HG02943 (cell line): ENCODE data around the gene HDDC2.

Experiments used
- ATAC-seq: cut with Tn5 transposase; IDR thresholded peaks from one replicate; pipeline ENCODE4 v1.9.1; 2021; ENCODE audit warnings: mild to moderate bottlenecking, low read depth, moderate library complexity; ENCODE audit not compliant: unreplicated experiment

HDDC2 gene

DNA sequence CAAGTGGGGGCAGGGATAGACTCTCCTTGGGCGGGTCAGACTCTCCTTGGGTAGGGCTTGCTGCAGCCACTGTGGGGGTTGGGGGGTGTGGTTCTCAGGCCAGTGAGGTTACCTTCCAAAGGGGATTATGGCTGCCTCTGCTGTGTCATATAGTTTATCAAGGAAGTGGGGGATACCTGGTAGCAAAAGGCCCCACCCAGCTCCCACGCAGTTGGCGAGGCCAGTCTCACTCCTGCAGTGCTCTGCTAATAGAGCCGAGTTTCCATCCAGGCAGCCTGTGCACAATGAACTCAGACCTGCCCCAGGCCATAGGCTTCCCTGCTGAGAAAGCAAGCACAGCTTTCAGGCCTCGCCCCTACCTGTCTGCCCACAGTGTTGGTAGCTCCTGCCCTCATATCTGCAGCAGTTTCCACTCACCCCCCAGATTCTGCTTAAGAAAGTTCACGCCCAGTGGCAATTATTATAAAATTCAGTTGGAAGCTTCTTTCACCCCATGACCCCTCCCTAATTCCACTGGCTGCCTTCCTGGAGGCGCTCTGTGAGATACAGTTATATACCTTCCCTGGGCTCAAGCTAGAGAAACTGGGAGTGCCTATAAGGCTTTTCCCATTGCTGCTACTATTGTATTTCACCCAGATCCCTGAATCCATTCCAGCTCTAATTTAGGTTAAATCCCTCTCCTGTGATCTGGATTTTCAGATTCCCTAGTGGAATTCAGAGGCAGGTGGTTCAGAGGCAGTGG is 56.1 kb downstream of the HDDC2 start:
- ATAC-seq = no peak

DNA sequence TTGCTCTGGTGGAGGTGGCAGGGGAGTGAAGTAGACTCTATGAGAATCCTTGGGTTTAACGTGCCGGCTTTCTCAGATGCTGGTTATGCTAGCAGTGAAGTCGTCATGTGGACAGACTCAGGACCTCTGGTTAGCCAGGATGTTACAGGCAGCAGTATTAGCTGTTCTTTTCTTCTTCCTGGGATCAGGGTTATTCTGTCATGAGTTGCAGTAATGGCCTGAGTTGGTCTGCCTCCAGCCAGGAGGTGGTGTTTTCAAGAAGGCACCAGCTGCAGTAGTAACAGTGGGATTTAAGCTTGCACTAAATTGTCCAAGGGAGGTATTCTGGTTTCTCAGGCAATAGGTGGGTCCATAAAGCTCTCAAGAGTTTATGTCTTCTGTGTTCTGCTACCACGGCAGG is 56.7 kb downstream of the HDDC2 start:
- ATAC-seq = no peak

DNA sequence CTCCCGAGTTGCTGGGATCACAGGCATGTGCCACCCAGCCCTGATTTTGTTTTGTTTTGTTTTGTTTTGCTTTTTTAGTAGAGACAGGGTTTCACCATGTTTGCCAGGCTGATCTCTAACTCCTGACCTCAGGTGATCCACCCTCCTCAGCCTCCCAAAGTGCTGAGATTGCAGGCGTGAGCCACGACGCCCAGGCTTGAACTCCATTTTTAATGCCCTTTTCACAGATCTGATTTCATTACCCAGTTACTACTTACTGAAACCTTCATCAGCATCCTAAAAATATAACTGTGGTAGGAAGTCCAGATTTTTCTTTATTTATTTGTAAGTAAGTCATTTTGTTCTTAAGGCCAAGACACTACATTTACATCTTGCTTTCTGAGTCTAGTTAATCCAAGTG is 64.0 kb downstream of the HDDC2 start:
- no peak for ATAC-seq

DNA sequence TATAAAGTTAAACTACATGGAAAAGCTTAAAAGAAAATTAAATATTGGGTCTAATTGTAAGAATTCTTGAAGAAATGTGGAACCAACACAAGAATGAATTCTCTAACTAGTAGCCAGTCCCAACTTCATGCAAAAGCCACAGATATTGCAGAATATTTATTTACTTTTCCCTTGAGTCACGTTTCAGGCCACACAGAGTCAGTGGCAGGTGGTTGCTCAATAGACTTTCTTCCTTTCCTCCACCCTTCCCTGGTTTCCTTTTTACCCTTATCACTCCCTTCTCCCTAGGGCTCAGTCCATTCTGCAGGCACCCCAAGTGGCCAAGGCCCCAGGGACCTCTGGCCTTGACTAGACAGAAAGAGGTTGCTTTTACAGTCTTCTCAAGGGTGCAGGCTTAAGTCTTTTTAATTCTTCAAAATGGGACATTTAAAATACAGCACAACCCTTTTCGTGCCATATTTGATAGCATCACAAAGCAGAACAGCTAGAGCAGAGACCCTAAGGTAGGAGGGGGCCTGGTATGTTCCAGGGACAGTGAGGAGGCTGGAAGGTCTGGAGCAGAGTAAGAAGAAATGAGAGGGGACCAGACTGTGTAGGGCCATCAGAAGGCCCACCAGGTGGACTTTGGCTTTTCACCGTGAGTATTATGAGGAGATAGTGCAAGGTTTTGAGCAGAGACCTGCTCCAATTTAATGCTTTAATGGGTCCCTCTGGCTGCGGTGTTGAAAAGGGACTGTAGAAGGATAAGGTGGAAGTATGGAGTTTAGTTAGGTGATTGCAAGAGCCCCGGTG is 65.0 kb downstream of the HDDC2 start:
- no peak for ATAC-seq

DNA sequence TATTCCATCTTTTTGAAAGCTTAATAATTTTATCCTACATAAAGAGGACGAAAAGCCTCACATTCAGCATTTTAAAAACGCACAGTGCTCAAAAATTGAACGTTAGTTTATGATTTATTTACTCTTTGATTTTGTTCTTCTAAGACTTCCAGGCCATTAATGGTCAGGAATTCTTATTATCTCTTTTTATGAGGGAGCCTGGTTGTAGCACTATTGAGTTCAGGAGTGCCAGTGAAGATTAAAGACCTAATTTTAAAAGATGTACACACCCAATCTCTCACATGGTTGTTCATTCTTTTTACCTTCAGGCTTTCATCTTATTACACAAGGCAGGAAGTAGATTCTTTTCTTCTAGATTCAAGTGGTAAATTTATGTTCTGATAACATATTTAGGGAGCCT is 68.6 kb downstream of the HDDC2 start:
- ATAC-seq = no peak

DNA sequence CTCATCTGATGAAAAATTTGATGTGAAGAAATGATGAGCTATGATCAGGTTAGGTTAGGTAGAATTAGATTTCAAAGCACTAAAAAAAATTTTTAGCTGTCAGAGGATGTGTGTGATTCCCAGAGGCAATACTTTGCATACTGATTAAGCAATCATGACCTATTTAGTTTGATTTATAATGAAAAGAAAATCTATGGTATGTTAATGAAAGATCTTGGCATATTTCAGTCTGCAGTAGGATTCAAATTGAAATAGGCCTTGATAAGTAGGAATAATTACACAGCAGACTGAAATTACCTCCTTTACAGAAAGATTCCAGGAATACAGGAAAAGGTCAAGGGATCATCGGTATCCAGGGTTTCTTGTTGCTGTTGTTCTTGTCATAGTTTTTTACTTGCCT is 69.3 kb downstream of the HDDC2 start:
- no peak for ATAC-seq

DNA sequence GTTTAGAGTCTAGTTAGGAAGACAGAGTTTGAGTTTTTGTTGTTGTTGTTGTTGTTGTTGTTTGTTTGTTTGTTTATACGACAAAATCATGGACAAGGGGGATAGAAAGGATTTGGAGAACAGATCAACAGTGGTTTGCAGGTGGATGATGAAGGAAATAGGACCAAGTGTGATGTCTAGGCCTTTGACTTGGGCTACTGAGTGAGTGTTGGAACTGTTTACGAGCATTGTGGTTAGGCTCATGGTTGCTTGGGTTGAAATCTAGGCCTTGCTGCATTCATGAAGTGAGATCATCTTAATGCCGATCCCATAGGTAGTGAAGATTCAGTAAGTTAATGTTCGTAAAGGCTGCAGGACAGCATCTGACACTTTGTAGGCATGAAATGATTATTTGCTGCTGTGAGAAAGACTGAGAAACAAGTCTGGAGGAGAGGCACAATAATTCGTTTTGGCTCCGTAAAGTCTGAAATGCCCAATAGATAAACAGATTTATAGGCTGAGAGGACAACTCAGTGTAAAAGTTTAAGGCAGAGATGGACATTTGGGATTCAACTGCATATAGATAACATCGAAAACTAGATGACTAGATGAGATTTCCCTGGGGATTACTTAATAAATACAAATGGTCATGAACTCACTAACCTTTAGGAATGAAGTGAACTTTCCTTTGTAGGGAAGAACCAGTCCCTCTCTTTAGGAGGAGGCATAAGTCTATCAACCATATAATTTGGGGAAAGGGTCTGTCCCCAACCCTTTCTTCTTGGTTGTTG is 70.0 kb downstream of the HDDC2 start:
- ATAC-seq = no peak

DNA sequence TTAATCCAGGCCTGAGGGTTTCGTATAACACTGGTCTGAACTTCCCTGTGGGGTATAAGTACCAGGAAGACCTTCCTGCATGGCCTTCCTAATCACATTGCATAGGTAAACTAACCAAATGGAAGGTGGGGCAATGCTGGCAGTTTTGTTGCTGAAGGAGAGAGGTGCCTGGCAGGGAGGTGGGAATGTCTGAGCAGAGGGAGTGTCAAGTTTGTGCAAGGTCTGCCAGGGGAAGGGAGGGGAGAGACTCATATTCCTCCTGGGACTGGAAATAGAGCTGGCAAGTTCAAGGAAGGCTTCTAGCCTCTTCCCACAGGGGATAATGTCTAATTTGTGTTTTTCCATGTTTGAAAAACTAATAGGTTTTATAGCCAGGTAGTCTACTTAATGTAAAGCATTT is 70.6 kb downstream of the HDDC2 start:
- ATAC-seq = no peak

DNA sequence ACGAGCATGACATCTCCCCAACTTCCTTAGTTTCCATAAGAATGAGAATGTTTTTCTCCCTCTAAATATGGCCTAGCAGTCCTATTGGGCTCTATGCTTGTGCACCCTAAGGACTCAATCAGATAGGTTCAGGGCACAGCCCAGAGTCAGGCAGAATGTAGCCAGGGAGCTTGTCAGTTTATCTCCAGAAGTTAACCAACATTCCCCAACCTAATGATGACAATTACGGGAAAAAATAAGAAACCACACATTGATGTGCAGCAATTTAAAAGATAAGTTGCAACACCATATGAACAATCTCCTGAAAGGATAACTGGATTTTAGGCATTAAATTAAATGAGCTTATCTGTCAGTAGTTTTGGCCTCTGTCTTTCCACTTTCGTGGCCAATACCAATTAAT is 71.1 kb downstream of the HDDC2 start:
- no peak for ATAC-seq

DNA sequence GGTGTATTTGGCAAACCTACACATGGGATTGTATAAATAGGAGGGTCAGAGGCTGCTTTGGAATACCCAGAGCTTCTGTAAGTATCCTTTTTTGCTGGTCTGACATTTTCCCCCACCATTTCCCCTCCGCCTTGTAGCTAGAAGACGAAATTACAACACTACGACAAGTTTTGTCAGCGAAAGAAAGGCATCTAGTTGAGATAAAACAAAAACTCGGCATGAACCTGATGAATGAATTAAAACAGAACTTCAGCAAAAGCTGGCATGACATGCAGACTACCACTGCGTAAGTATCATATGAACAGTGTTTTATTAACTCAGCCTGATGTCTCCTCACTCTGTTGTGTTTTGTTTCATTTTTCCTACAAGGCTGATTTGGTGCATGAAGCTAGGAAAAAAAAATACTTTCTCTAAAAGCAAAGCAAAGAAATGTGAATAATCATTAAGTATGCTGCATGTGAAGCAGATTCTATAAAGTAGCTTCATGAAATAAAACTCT is 72.7 kb downstream of the HDDC2 start:
- no peak for ATAC-seq

DNA sequence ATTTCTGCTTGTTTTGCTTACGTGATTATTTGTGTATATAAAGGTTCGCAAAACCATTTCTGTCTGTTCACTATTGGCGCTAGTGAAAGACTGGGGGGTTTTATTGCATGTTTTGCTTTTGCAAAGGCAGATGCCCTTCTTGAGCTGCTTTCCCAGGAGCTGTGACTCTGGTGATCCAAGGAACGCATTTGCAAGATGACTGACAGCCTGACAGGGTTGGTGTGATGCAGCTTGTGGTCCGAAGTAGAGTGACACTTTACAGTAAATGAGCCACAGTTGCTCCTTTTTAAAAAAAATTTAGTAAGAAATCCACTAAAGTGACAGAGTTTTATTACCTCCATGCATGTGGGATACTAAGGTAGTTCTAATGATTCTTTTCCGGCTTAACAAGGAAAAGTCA is 74.5 kb downstream of the HDDC2 start:
- no peak for ATAC-seq
